K562 (cell line): ENCODE data around the gene KDM5A. TPM values are rescaled to one million over a fixed set of nuclear protein-coding genes. Genes with fewer than 3 reads are reported as not detected.

Source experiments
- ARID1B ChIP-seq: fragments of 450-650 bp; IDR thresholded peaks from 2 replicates; pipeline ENCODE4 v1.6.1; 2016; ENCODE audit warnings: antibody characterized with exemption, mild to moderate bottlenecking, inconsistent platforms
- ARID2 ChIP-seq: fragments of 450-650 bp; IDR thresholded peaks from 2 replicates; pipeline ENCODE4 v1.6.1; 2017; ENCODE audit warnings: antibody characterized with exemption, mild to moderate bottlenecking
- CC2D1A ChIP-seq: fragments of 450-650 bp; IDR thresholded peaks from 2 replicates; pipeline ENCODE4 v1.6.1; 2017; ENCODE audit warnings: mild to moderate bottlenecking
- CTBP1 ChIP-seq: fragments of 450-650 bp; IDR thresholded peaks from 2 replicates; pipeline ENCODE4 v1.6.1; 2016; ENCODE audit warnings: borderline replicate concordance
- DMBX1 ChIP-seq: fragments of 250-450 bp; sonication (Bioruptor Pico); IDR thresholded peaks from 2 replicates; pipeline ENCODE4 v1.8.0; 2022; ENCODE audit warnings: inconsistent platforms, mild to moderate bottlenecking, moderate library complexity, borderline replicate concordance
- FOSL1 ChIP-seq: fragments of 200-800 bp; sonication (Bioruptor generic); conservative IDR thresholded peaks from 2 replicates; pipeline ENCODE4 v1.6.1; 2016; ENCODE audit warnings: missing genetic modification characterization, missing compliant biosample characterization
- GABPB1 ChIP-seq: sonication (generic); formaldehyde crosslinking; IDR thresholded peaks from 2 replicates; pipeline ENCODE4 v1.8.0; 2022; ENCODE audit warnings: mild to moderate bottlenecking, missing genetic modification reagents
- HIVEP1 ChIP-seq: fragments of 250-450 bp; sonication (Bioruptor Pico); IDR thresholded peaks from 2 replicates; pipeline ENCODE4 v1.4.0; 2020; ENCODE audit warnings: mild to moderate bottlenecking
- MCM3 ChIP-seq: fragments of 450-650 bp; IDR thresholded peaks from 2 replicates; pipeline ENCODE4 v1.6.1; 2016
- NFIC ChIP-seq: fragments of 450-650 bp; IDR thresholded peaks from 2 replicates; pipeline ENCODE4 v1.6.1; 2017; ENCODE audit warnings: mild to moderate bottlenecking, inconsistent platforms
- PPARD ChIP-seq: fragments of 250-450 bp; sonication (Bioruptor Pico); IDR thresholded peaks from 2 replicates; pipeline ENCODE4 v1.8.0; 2022; ENCODE audit warnings: inconsistent platforms, mild to moderate bottlenecking, moderate library complexity
- PTBP1 ChIP-seq: fragments of 200-400 bp; formaldehyde crosslinking; IDR thresholded peaks from 2 replicates; pipeline ENCODE4 v1.6.1; 2017; ENCODE audit warnings: low read depth, low read length
- RNF219 ChIP-seq: fragments of 250-450 bp; sonication (Bioruptor Pico); IDR thresholded peaks from 2 replicates; pipeline ENCODE4 v1.5.0; 2022; ENCODE audit warnings: mild to moderate bottlenecking
- SAP30 ChIP-seq: fragments of 200-600 bp; sonication (generic); IDR thresholded peaks from 2 replicates; pipeline ENCODE4 v1.6.1; 2012; ENCODE audit warnings: borderline replicate concordance, low read depth, mild to moderate bottlenecking, moderate library complexity, low read length, control low read depth, inconsistent platforms; ENCODE audit not compliant: insufficient read depth, poor library complexity, severe bottlenecking
- SIN3A ChIP-seq, 2 experiments: fragments of 150-350 bp in 1 of 2; IDR thresholded peaks; 2 replicates each; pipeline ENCODE4 v1.6.1; 2011 to 2016; ENCODE audit warnings: borderline replicate concordance in 2 of 2, low read depth in 2 of 2, low read length in 2 of 2, mild to moderate bottlenecking in 2 of 2, moderate library complexity in 2 of 2; ENCODE audit not compliant: control insufficient read depth in 1 of 2
- TCF7L2 ChIP-seq: fragments of 150-350 bp; IDR thresholded peaks from 2 replicates; pipeline ENCODE4 v1.6.1; 2016; ENCODE audit warnings: low read depth, mild to moderate bottlenecking, low read length, moderate library complexity
- U2AF2 ChIP-seq: fragments of 200-400 bp; formaldehyde crosslinking; optimal IDR thresholded peaks from 2 replicates; pipeline ENCODE3; 2017; ENCODE audit warnings: low read depth, mild to moderate bottlenecking, low read length
- USF1 ChIP-seq: sonication (generic); formaldehyde crosslinking; IDR thresholded peaks from 2 replicates; pipeline ENCODE4 v1.9.0; 2022; ENCODE audit warnings: mild to moderate bottlenecking, missing genetic modification reagents
- VEZF1 ChIP-seq: fragments of 200-800 bp; sonication (Bioruptor generic); IDR thresholded peaks from 2 replicates; pipeline ENCODE4 v1.6.1; 2017; ENCODE audit warnings: missing genetic modification characterization, missing compliant biosample characterization
- ZBTB2 ChIP-seq: fragments of 450-650 bp; IDR thresholded peaks from 2 replicates; pipeline ENCODE4 v1.6.1; 2016; ENCODE audit warnings: antibody characterized with exemption
- ZNF197 ChIP-seq: fragments of 200-800 bp; sonication (Bioruptor generic); IDR thresholded peaks from 2 replicates; pipeline ENCODE4 v1.6.1; 2016; ENCODE audit warnings: low read depth, missing genetic modification characterization, missing compliant biosample characterization
- ZNF431 ChIP-seq: sonication (generic); formaldehyde crosslinking; IDR thresholded peaks from 2 replicates; pipeline ENCODE4 v1.8.0; 2022; ENCODE audit warnings: mild to moderate bottlenecking, missing genetic modification reagents
- ZNF436 ChIP-seq: fragments of 250-450, 450-650 bp; sonication (Bioruptor Pico); formaldehyde crosslinking; IDR thresholded peaks from 2 replicates; pipeline ENCODE4 v1.7.0; 2020; ENCODE audit warnings: mild to moderate bottlenecking
- ZNF695 ChIP-seq: fragments of 450-650 bp; formaldehyde crosslinking; IDR thresholded peaks from 2 replicates; pipeline ENCODE4 v1.4.0; 2020; ENCODE audit warnings: mild to moderate bottlenecking, moderate library complexity
- polyA plus RNA-seq, 8 experiments: library from polyadenylated mRNA; depleted of rRNA in 4 of 8; stranded (reverse) in 5 of 8; unstranded in 3 of 8; fragments of >200 nt; fragmentation: Nextera tagmentation in 2 of 8; fragmentation: Illumina TruSeq in 1 of 8; extraction: Ambion mirVana in 2 of 8; extraction: Trizol in 1 of 8; gene quantifications; 2 replicates each; pipeline versions ENCODE4 v1.2.1 to v1.2.3, GENCODE V29; 2011 to 2014; ENCODE audit warnings: inconsistent platforms in 1 of 8, missing spikeins in 1 of 8
- total RNA-seq, 7 experiments: library from RNA; depleted of rRNA in 6 of 7; stranded (reverse); fragments of >200 nt in 6 of 7; fragmentation: Illumina TruSeq in 2 of 7; extraction: Trizol in 2 of 7; gene quantifications; 2 replicates each; pipeline versions ENCODE4 v1.2.1 to v1.2.3, GENCODE V29; 2011 to 2021; ENCODE audit warnings: low replicate concordance in 1 of 7

The KDM5A gene
- total and polyA plus RNA-seq, 9 of the 15 experiments (the other 6 are each of a cell fraction or from before 2014, with no cell fraction given): 5.5 to 35.1 (median 13.1) TPM

GRCh38 chr12:401235-402028 lies 12.3 kb upstream of the KDM5A start, which contains the start of gene CCDC77 (continued):
- TF ChIP-seq SIN3A (IDR thresholded peaks at IDR 0.05; ENCODE audit: borderline replicate concordance in 2 of 2, control insufficient read depth in 1 of 2, low read depth in 2 of 2, low read length in 2 of 2) (no peak; a peak in 1 of 4 replicates), VEZF1 (CRISPR knock-in tag) (peak; percentile 84), PTBP1 (no peak), ZBTB2 (no peak), ZNF436 (CRISPR knock-in tag) (no peak), GABPB1 (CRISPR knock-in tag) (peak; percentile 30; the same call in 1 of the 2 replicates), ARID2 (no peak), ZNF695 (CRISPR knock-in tag) (no peak), TCF7L2 (no peak), USF1 (CRISPR knock-in tag) (no peak), CTBP1 (peak; percentile 14; the same call in 1 of the 2 replicates), ARID1B (no peak), HIVEP1 (CRISPR knock-in tag) (no peak), MCM3 (no peak), SAP30 (peak; percentile 82), ZNF431 (CRISPR knock-in tag) (no peak), RNF219 (CRISPR knock-in tag) (no peak), DMBX1 (CRISPR knock-in tag) (no peak), ZNF197 (CRISPR knock-in tag) (no peak), PPARD (CRISPR knock-in tag) (no peak), CC2D1A (no peak), NFIC (no peak; the same call in 1 of the 2 replicates), U2AF2 (no peak), FOSL1 (tag) (no peak)
